GM21381 (cell line): ENCODE data around the gene HS6ST3.
"Not testable (repeated sequence)": the region's sequence is repeated elsewhere in the genome, so short reads cannot be mapped to it uniquely, and the experiment has no call there.

Experiments used
- ATAC-seq: cut with Tn5 transposase; IDR thresholded peaks from one replicate; pipeline ENCODE4 v1.9.1; 2021; ENCODE audit warnings: mild to moderate bottlenecking, moderate library complexity; ENCODE audit not compliant: unreplicated experiment

HS6ST3 gene

GRCh38 chr13:96091164-96092117 lies 1.5 kb downstream of the HS6ST3 start:
- no peak for ATAC-seq

GRCh38 chr13:96093296-96094006 lies 3.5 kb downstream of the HS6ST3 start:
- no peak for ATAC-seq

- ATAC-seq = no peak
Observed at GRCh38 chr13:96100457-96101220, 10.7 kb downstream of the HS6ST3 start.

- no peak for ATAC-seq
Observed at GRCh38 chr13:96104516-96104915, 14.6 kb downstream of the HS6ST3 start.

GRCh38 chr13:96108072-96108471 lies 18.2 kb downstream of the HS6ST3 start:
- not testable (repeated sequence) for ATAC-seq

GRCh38 chr13:96109125-96109524 lies 19.2 kb downstream of the HS6ST3 start:
- no peak for ATAC-seq

- ATAC-seq = no peak
Observed at GRCh38 chr13:96112936-96113335, 23.0 kb downstream of the HS6ST3 start.

GRCh38 chr13:96115368-96115767 lies 25.5 kb downstream of the HS6ST3 start:
- ATAC-seq = not testable (repeated sequence)

GRCh38 chr13:96119921-96120320 lies 30.0 kb downstream of the HS6ST3 start:
- ATAC-seq = no peak

- no peak for ATAC-seq
Observed at GRCh38 chr13:96130818-96131340, 41.0 kb downstream of the HS6ST3 start.

- no peak for ATAC-seq
Observed at GRCh38 chr13:96141032-96141431, 51.1 kb downstream of the HS6ST3 start.

GRCh38 chr13:96159725-96160124 lies 69.8 kb downstream of the HS6ST3 start:
- no peak for ATAC-seq

GRCh38 chr13:96161141-96161540 lies 71.2 kb downstream of the HS6ST3 start:
- no peak for ATAC-seq

- no peak for ATAC-seq
Observed at GRCh38 chr13:96165840-96166239, 75.9 kb downstream of the HS6ST3 start.

- no peak for ATAC-seq
Observed at GRCh38 chr13:96172066-96172465, 82.2 kb downstream of the HS6ST3 start.

- ATAC-seq = no peak
Observed at GRCh38 chr13:96178759-96179158, 88.9 kb downstream of the HS6ST3 start.

- no peak for ATAC-seq
Observed at GRCh38 chr13:96179309-96179708, 89.4 kb downstream of the HS6ST3 start.

GRCh38 chr13:96181911-96182310 lies 92.0 kb downstream of the HS6ST3 start:
- no peak for ATAC-seq

- no peak for ATAC-seq
Observed at GRCh38 chr13:96185818-96186217, 95.9 kb downstream of the HS6ST3 start.

GRCh38 chr13:96191367-96191766 lies 101.5 kb downstream of the HS6ST3 start:
- ATAC-seq = no peak

- no peak for ATAC-seq
Observed at GRCh38 chr13:96193728-96194310, 103.9 kb downstream of the HS6ST3 start.
